CD4-positive, alpha-beta T cell treated with Interleukin-17A for 4 hours (primary cell): ENCODE measurements around the gene FTCDNL1.

ENCODE experiments used
- DNase-seq: peaks from one replicate; pipeline ENCODE4 v3.0.0-alpha.2; 2020; ENCODE audit warnings: mixed read lengths

FTCDNL1 gene

DNA sequence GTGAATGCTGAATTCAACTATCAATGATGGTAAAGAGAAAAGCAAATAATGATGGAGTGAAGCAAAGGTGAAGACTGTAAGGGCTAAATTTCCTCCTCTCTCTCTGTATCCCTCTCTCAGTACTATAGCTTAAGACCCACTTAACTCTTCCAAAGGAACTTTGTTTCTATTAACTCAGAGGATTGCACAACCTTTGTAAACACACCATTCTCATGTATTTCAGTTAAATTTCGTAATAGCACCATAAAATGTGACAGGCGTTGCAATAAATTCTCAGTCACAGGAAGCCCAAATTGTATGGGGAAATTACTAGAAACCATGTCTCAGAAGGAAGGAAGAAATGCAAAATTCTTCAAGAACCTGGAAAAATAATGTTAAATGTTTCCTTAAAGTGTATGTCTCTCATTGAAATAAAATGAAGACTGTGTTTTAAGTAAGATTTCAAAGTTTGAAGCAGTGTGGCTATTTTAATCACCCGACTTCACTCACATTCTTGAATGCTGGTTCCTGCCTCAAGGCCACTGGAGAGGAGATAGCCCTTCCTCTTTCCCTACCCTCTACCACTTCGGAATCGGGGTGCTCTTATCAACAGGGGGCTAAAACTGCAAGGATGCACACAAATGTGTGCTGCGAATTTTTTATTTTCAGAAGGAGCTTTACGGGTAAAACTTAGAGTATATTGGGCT lies 112.1 kb downstream of the FTCDNL1 start:
- no peak for DNase-seq

- DNase-seq = no peak
Observed at GRCh38 chr2:199734651-199735050, 116.3 kb downstream of the FTCDNL1 start.

GRCh38 chr2:199734011-199734410 lies 117.0 kb downstream of the FTCDNL1 start:
- DNase-seq = no peak

DNA sequence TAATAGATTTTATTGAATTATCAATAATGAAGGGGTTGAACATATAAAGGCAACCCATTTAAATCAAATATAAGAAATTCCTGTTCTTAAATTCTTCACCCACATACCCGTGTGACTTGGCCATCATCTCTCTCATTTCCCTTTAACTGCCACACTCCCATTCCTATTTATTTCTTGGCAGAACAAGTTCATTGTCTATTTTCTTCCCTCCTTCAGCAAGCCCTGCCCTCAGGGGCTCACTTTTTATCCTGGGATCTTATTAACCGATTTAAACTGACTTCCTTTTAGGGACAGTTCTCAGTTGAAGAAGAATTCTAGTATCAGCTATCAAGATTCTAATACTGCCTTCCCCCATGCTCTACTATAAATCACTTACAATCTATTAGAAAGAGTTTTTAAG lies 123.2 kb downstream of the FTCDNL1 start:
- DNase-seq = no peak

GRCh38 chr2:199727306-199727705 lies 123.7 kb downstream of the FTCDNL1 start:
- DNase-seq = no peak

- no peak for DNase-seq
Observed at GRCh38 chr2:199718074-199718473, 132.9 kb downstream of the FTCDNL1 start.

DNA sequence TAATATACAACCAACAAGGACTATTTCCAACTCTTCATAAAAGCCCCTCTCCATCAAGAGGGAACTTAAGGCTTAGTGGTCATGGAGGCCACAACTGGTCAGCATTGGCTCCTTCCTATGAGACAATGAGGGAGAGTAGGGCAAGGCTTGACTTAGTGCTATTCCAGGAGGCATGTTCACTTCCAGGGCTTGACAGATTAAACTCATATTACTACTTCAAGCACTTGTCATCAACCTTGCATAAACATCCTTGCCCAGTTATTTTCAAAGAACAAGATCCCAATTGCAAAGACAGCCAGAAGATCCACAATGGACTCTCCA lies 133.4 kb downstream of the FTCDNL1 start:
- DNase-seq = no peak

- no peak for DNase-seq
Observed at GRCh38 chr2:199716807-199717586, 134.0 kb downstream of the FTCDNL1 start.

GRCh38 chr2:199713746-199714145 lies 137.2 kb downstream of the FTCDNL1 start:
- DNase-seq = no peak

- no peak for DNase-seq
Observed at GRCh38 chr2:199710551-199710950, 140.4 kb downstream of the FTCDNL1 start.
